ENCODE results near the gene SLC26A1. TPM values are rescaled to one million over a fixed set of nuclear protein-coding genes. Genes with fewer than 3 reads are reported as not detected.

The SLC26A1 gene
- total and polyA plus RNA-seq, 2 of the 13 experiments (the other 11 are each of a cell fraction or from before 2014, with no cell fraction given), result 5.4 to 22.9 TPM

DNA sequence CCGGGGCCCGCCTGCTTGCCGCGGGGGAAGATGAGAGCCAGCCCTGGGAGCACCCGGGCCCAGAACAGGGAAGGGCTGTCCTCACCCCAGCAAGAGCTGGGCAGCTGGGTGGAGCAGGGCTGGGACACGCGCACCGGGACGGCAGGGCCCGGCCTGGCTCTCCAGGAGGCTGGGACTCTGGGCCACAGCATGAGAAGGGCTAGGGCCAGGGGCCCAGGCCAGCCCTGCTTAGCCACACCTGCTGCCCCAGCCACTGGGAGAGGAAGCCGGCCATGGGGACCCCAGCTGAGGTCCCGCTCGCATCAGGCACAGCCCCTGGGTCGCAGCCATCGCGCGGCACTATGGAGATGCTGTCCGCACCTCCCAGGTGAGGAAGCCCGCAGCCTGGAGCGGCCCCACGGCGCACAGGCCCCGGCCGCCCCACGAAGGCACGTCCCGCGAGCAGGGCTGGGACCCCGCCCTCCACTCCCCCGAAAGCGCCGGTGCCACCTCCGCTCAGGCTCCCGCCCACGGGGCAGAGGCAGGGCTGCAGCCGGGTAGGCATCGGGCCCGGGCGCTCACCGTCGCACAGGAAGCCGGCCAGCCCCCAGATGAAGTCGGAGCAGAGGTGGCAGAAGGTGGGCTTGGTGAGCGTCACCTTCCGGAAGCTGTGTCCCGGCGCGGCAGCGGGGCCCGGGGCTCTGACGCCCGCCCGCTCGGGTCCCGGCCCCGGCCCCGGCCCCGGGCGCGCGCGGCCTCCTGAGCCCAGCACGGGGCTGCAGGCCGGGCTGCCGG, 20.4 kb downstream of the SLC26A1 start (continued):
- TF ChIP-seq MED13 (CRISPR knock-in tag; IDR thresholded peaks at IDR 0.05) (no peak), ZNF17 (CRISPR knock-in tag; IDR thresholded peaks at IDR 0.05) (no peak), CENPX (CRISPR knock-in tag; IDR thresholded peaks at IDR 0.05) (no peak), NONO (IDR thresholded peaks at IDR 0.05) (no peak), NONO (CRISPR knock-in tag; conservative IDR thresholded peaks at IDR 0.05) (no peak), SP4 (CRISPR knock-in tag; IDR thresholded peaks at IDR 0.05) (no peak), ZNF605 (CRISPR knock-in tag; IDR thresholded peaks at IDR 0.05) (0 out of 2 replicates have a peak, but pooled peaks have one; percentile 33), ZIK1 (CRISPR knock-in tag; IDR thresholded peaks at IDR 0.05; ENCODE audit: borderline replicate concordance, low read depth) (no peak), MEIS1 (CRISPR knock-in tag; IDR thresholded peaks at IDR 0.05; ENCODE audit: borderline replicate concordance) (no peak), HDAC1 (CRISPR knock-in tag; IDR thresholded peaks at IDR 0.05) (0 out of 2 replicates have a peak, but pooled peaks have one; percentile 24), ISL2 (CRISPR knock-in tag; IDR thresholded peaks at IDR 0.05) (no peak), RBAK (CRISPR knock-in tag; IDR thresholded peaks at IDR 0.05) (no peak), NFIB (CRISPR knock-in tag; IDR thresholded peaks at IDR 0.05; ENCODE audit: borderline replicate concordance) (0 out of 2 replicates have a peak, but pooled peaks have one; percentile 25), TBX2 (CRISPR knock-in tag; IDR thresholded peaks at IDR 0.05; ENCODE audit: borderline replicate concordance) (peak; percentile 62), NFE2L1 (CRISPR knock-in tag; IDR thresholded peaks at IDR 0.05; ENCODE audit: borderline replicate concordance) (no peak), ZNF547 (CRISPR knock-in tag; IDR thresholded peaks at IDR 0.05) (peak; percentile 35), MAFG (CRISPR knock-in tag; IDR thresholded peaks at IDR 0.05) (no peak)
- TF ChIP-seq, protein P1, sequence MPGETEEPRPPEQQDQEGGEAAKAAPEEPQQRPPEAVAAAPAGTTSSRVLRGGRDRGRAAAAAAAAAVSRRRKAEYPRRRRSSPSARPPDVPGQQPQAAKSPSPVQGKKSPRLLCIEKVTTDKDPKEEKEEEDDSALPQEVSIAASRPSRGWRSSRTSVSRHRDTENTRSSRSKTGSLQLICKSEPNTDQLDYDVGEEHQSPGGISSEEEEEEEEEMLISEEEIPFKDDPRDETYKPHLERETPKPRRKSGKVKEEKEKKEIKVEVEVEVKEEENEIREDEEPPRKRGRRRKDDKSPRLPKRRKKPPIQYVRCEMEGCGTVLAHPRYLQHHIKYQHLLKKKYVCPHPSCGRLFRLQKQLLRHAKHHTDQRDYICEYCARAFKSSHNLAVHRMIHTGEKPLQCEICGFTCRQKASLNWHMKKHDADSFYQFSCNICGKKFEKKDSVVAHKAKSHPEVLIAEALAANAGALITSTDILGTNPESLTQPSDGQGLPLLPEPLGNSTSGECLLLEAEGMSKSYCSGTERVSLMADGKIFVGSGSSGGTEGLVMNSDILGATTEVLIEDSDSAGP (CRISPR knock-in tag; IDR thresholded peaks at IDR 0.05; ENCODE audit: borderline replicate concordance), result no peak
- TF ChIP-seq, protein P2, sequence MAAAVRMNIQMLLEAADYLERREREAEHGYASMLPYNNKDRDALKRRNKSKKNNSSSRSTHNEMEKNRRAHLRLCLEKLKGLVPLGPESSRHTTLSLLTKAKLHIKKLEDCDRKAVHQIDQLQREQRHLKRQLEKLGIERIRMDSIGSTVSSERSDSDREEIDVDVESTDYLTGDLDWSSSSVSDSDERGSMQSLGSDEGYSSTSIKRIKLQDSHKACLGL (CRISPR knock-in tag; IDR thresholded peaks at IDR 0.05), result 0 out of 2 replicates have a peak, but pooled peaks have one; percentile 24

Measured in HepG2 (cell line).